HFFc6 (cell line): Measurements from ENCODE around the gene LDLRAD3. TPM values are rescaled to one million over a fixed set of nuclear protein-coding genes. Genes with fewer than 3 reads are reported as not detected.

ENCODE experiments used
- DNase-seq: peaks from one replicate; pipeline ENCODE4 v3.0.0-alpha.2; 2018
- H3K27ac Mint-ChIP-seq: 2 replicates; pipeline ENCODE4 v1.8.0; 2020; ENCODE audit warnings: mild to moderate bottlenecking, mixed read lengths
- H3K27me3 Mint-ChIP-seq: 2 replicates; pipeline ENCODE4 v1.8.0; 2021; ENCODE audit warnings: mild to moderate bottlenecking, moderate library complexity, mixed read lengths; ENCODE audit not compliant: insufficient read depth
- H3K36me3 Mint-ChIP-seq: 2 replicates; pipeline ENCODE4 v1.8.0; 2021; ENCODE audit warnings: low read depth, mixed read lengths
- H3K4me1 Mint-ChIP-seq: 2 replicates; pipeline ENCODE4 v1.8.0; 2020; ENCODE audit warnings: low read depth, mixed read lengths
- H3K4me3 Mint-ChIP-seq: 2 replicates; pipeline ENCODE4 v1.8.0; 2020; ENCODE audit warnings: mild to moderate bottlenecking, moderate library complexity, mixed read lengths
- H3K9me3 Mint-ChIP-seq: 2 replicates; pipeline ENCODE4 v1.8.0; 2020; ENCODE audit warnings: mild to moderate bottlenecking, mixed read lengths
- total RNA-seq, 6 experiments: library from RNA; stranded (reverse); fragmentation: NEBNext Ultra II Directional; extraction: Animal tissue kit (Norgen Biotek cat#: 25700); gene quantifications; 2 replicates in 1 of 6; 3 replicates in 5 of 6; pipeline ENCODE4 v1.2.3, GENCODE V29; 2021
- TF ChIP-seq, protein P1 (sequence below): fragments of 200-600 bp; sonication (generic); IDR thresholded peaks from 2 replicates; pipeline ENCODE4 v1.5.0; 2021; ENCODE audit warnings: antibody characterized with exemption, mild to moderate bottlenecking

LDLRAD3 gene
- total RNA-seq, 6 experiments from 2014 or later: 5.2 to 6.5 (median 5.6) TPM

DNA sequence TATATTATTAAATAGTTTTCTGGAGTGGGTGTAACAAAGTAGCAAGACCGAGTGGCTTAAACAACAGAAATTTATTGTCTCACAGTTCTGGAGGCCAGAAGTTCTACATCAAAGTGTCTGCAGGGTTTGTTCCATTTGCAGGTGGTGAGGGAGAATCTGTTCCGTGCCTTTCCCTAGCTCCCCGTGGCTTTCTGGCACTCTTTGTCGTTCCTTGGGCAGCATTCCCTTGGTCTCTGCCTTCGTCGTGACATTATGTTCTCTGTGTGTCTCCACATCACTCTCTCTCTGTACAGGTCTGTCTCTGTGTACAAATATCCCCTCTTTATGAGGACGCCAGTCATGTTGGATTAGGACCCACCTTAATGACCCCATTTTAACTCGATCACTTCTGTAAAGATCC, 38.2 kb downstream of the LDLRAD3 start:
- TF ChIP-seq, protein P1, sequence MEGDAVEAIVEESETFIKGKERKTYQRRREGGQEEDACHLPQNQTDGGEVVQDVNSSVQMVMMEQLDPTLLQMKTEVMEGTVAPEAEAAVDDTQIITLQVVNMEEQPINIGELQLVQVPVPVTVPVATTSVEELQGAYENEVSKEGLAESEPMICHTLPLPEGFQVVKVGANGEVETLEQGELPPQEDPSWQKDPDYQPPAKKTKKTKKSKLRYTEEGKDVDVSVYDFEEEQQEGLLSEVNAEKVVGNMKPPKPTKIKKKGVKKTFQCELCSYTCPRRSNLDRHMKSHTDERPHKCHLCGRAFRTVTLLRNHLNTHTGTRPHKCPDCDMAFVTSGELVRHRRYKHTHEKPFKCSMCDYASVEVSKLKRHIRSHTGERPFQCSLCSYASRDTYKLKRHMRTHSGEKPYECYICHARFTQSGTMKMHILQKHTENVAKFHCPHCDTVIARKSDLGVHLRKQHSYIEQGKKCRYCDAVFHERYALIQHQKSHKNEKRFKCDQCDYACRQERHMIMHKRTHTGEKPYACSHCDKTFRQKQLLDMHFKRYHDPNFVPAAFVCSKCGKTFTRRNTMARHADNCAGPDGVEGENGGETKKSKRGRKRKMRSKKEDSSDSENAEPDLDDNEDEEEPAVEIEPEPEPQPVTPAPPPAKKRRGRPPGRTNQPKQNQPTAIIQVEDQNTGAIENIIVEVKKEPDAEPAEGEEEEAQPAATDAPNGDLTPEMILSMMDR: no peak
- Mint-ChIP-seq H3K4me3 (no peak overlapping the region), H3K4me1 (peaks cover 4% of the 10 kb centered on the region), H3K9me3 (no peaks in the 10 kb centered on the region), H3K27ac (no peak overlapping the region), H3K27me3 (peaks cover 3% of the 10 kb centered on the region), H3K36me3 (peaks cover 5% of the 10 kb centered on the region; the same call in 1 of the 2 replicates)
- DNase-seq: no peak

DNA sequence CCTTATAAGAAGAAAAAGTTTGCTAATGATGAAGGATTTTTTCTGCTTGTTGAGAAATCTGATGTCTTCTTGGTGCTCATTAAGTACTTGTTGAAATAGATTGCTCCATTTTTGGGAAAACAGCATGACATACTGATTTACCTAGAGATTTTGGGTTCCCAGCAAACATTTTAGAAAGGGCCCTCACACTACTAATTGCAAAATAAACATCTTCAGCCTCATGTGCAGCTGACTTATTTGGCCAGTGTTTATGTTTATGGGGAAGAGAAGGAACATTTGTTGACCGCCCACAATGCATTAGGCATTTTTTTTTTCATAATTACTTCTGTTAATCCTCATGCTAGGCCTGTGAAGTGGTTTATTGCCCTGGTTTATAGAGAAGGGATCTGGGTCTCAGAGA, 40.1 kb downstream of the LDLRAD3 start:
- Mint-ChIP-seq H3K9me3 (peaks cover 3% of the 10 kb centered on the region), H3K4me1 (peaks cover 6% of the 10 kb centered on the region), H3K4me3 (no peak overlapping the region), H3K36me3 (peaks cover 5% of the 10 kb centered on the region), H3K27me3 (peaks cover 3% of the 10 kb centered on the region; the same call in 1 of the 2 replicates), H3K27ac (no peak overlapping the region)
- DNase-seq: no peak
- TF ChIP-seq, protein P1: no peak

GRCh38 chr11:35986947-35987346, 43.1 kb downstream of the LDLRAD3 start:
- H3K36me3 Mint-ChIP-seq: peaks cover 10% of the 10 kb centered on the region
- H3K4me1 Mint-ChIP-seq: peaks cover 6% of the 10 kb centered on the region; the same call in 1 of the 2 replicates
- H3K27me3 Mint-ChIP-seq: peaks cover 3% of the 10 kb centered on the region; the same call in 1 of the 2 replicates
- H3K9me3 Mint-ChIP-seq: peaks cover 9% of the 10 kb centered on the region
- TF ChIP-seq, protein P1: no peak
- no peak for DNase-seq
- no peak overlapping the region for H3K4me3 Mint-ChIP-seq
- no peak overlapping the region for H3K27ac Mint-ChIP-seq

- TF ChIP-seq, protein P1: no peak
- no peak for DNase-seq
- peaks cover 9% of the 10 kb centered on the region for H3K9me3 Mint-ChIP-seq
- no peak overlapping the region for H3K4me3 Mint-ChIP-seq
- H3K36me3 Mint-ChIP-seq: peaks cover 16% of the 10 kb centered on the region
- H3K27me3 Mint-ChIP-seq: no peaks in the 10 kb centered on the region
- no peak overlapping the region for H3K27ac Mint-ChIP-seq
- peaks cover 16% of the 10 kb centered on the region; the same call in 1 of the 2 replicates for H3K4me1 Mint-ChIP-seq
Measured at GRCh38 chr11:35990170-35990569, 46.3 kb downstream of the LDLRAD3 start.

GRCh38 chr11:35990816-35991215, 47.0 kb downstream of the LDLRAD3 start:
- Mint-ChIP-seq H3K4me3 (no peak overlapping the region), H3K9me3 (peaks cover 11% of the 10 kb centered on the region)
- DNase-seq: no peak

More at GRCh38 chr11:35990816-35991215, 47.0 kb downstream of the LDLRAD3 start:
- Mint-ChIP-seq H3K4me1 (peaks cover 16% of the 10 kb centered on the region; the same call in 1 of the 2 replicates), H3K27me3 (no peaks in the 10 kb centered on the region), H3K36me3 (peaks cover 17% of the 10 kb centered on the region), H3K27ac (no peak overlapping the region)
- TF ChIP-seq, protein P1: no peak
